Activated T-cell treated with anti-CD3 and anti-CD28 coated beads, Interleukin-2, amount 50 U/mL, for 48 hours (primary cell): Measurements from ENCODE around the gene NF1.
"Not testable (repeated sequence)": the region's sequence is repeated elsewhere in the genome, so short reads cannot be mapped to it uniquely, and the experiment has no call there.

Source experiments
- DNase-seq, 2 experiments: peaks; one replicate each; pipeline ENCODE4 v3.0.0-alpha.2; 2020

Gene NF1

DNA sequence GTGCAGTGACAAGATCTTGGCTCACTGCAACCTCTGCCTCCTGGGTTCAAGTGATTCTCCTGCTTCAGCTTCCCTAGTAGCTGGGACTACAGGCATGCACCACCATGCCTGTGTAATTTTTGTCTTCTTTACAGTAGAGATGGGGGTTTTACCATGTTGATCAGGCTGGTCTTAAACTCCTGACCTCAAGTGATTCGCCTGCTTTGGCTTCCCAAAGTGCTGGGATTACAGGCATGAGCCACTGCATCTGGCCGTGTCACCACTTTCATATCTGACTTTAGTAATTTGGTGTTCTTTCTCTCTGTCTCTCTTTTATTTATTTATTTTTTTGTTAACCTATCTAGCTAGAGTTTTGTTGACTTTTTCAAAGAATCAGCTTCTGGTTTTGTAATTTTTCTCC lies 103.9 kb downstream of the NF1 start:
- not testable (repeated sequence) for DNase-seq

DNA sequence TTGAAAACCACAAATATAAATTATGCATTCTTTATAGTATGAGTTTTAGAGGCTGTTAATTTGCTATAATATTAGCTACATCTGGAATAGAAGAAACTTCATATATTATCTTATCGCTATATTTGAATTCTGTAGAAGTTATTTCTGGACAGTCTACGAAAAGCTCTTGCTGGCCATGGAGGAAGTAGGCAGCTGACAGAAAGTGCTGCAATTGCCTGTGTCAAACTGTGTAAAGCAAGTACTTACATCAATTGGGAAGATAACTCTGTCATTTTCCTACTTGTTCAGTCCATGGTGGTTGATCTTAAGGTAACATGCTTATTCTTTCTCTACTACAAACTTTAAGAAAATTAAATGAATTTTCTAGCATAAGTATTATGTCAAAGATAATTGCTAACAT lies 105.5 kb downstream of the NF1 start:
- no peak for DNase-seq

DNA sequence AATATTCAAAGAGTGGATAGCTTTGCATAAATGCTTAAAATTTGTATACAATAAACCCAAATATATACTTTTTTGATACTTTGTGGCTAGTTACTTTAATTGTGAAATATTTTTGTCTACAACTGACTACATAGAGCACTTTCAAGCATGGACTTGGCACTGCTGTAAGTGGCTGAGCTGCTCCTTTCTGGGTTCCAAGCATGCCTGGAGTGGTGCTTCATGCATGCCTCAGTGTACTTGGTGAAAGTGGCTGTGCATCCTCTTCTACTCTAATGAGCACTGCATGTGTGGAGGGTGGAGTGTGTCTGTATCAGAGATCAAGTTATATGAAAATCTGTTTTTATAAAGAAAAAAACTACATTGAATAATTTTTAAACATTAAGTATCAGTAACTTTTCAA lies 108.2 kb downstream of the NF1 start:
- DNase-seq: no peak

DNA sequence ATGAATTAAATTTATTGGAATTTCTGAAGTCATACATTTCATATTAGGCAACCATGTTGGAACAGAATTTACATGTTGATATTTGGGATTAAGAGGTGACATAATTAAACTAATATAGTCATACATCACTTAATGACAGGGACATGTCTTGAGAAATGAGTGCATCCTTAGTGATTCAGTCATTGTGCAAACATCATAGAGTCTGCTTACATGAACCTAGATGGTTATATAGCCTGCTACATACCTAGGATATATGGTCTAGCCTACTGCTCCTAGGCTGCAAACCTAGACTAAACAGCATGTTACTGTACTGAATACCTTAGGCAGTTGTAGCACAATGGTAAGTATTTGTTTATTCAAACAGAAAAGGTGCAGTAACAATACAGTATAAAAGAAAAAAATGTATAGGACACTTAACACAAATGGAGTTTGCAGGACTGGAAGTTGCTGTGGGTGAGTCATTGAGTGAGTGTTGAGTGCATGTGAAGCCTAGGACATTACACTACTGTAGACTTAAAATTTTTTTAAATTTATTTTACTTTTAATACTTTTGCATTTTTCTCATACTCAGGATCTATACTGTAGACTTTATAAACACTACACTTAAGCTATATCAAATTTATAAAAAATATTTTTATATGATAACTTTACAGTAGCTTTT lies 116.7 kb downstream of the NF1 start:
- no peak for DNase-seq

DNA sequence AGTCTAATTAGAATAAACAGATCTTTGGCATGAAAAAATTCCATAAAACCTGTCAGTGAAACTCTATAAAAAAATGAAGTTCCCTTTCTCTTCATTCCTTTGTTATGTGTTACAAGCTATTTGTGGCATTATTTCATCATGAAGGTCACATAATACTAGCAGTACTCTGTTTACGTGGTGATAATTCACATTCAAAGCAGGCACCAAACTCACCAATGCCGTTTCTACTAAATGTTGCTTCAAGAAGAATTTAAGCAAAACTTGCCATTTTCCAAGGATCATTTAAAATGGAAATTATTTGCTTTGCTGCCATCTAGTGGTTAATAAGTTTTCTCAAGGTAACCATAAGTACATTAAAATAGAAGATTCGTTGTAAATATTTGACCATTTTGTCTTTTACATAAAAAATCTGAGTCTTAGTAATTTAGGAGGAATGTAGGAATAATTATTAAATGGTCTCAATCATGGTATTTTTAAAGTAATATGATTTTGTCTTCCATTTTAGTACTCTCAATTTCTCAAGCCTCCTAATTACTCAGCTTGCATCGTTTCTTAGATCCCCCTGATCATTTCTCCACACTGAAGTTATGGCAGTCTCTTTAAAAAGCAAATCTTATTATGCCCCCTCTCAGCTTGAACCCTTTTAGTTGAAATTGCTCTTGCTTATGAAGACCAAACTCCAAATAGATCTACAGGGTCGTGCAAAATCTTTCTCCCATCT lies 121.4 kb downstream of the NF1 start:
- no peak for DNase-seq

DNA sequence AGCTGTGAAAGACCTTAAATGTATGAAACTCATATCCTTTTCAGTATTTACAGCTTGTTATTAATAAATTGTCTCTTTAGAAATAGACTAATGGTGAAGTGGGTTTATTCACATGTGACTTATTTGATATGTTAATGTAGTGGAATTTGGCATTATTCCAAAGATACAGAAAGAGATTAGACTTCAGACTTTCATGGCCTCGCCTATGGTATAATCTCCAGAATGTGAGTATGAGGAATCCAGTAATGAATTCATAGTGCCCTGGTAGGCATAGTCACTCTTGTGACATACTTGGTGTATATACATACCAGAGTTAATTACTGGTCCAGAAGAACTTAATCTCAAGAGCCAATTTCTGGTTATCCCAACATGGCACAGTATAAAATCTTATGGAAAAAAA lies 129.6 kb downstream of the NF1 start:
- DNase-seq: no peak

DNA sequence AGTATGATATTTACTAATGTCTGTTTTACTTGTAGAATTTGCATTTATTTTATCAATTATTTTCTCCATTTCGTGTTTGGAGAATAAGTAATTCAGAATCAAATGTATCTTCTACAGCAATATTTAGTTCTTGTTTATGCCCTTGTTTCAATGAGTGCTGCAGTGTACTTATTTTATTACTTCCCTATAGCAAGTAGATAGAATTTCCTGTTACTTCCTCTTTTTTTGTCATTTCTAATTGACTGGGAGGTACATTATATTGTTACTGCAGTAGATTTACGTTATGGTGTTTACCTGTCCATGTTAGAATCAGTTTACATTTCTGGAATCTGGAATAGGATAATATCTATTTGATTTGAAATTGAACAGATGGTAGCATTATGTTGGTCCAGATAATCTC lies 131.1 kb downstream of the NF1 start:
- no peak for DNase-seq

DNA sequence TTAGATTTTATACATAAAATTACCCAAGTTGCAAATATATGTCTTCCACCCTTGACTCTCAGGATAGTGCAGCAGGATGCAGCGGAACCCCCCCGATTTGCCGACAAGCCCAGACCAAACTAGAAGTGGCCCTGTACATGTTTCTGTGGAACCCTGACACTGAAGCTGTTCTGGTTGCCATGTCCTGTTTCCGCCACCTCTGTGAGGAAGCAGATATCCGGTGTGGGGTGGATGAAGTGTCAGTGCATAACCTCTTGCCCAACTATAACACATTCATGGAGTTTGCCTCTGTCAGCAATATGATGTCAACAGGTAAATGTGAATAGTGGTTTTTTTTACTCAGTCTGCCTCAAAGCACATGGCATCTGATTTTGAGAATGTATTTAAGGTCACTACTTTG lies 131.6 kb downstream of the NF1 start:
- no peak for DNase-seq

DNA sequence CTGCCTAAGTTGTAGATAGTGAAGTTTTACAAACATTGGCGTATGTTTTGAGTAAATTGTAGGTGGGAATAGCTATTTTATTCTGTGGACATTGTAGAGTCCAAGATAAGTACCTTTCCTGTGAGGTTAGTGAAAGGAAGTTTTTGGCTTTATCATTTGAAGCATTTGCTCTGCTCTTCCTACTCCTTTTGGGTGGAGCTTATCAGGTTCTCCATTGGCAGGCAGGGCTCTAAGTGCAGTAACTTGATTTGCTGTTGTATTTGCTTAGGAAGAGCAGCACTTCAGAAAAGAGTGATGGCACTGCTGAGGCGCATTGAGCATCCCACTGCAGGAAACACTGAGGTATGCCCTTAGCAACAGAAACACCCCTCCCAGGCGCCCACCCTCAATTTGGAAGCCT lies 132.2 kb downstream of the NF1 start:
- DNase-seq: no peak

DNA sequence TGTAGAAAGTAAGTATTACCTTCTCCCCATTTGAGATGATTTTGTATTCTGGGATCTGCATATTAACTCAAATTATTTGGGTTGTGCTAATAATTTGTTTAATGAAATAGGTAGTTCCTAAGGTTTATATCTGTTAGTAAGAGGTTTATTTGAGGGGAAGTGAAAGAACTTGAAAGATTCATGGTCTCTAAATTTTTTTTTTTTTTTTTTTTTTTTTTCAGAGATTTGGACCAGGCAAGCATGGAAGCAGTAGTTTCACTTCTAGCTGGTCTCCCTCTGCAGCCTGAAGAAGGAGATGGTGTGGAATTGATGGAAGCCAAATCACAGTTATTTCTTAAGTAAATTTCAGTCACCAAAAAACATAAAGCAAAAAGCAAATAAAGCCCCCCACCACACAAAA lies 137.1 kb downstream of the NF1 start:
- no peak for DNase-seq

DNA sequence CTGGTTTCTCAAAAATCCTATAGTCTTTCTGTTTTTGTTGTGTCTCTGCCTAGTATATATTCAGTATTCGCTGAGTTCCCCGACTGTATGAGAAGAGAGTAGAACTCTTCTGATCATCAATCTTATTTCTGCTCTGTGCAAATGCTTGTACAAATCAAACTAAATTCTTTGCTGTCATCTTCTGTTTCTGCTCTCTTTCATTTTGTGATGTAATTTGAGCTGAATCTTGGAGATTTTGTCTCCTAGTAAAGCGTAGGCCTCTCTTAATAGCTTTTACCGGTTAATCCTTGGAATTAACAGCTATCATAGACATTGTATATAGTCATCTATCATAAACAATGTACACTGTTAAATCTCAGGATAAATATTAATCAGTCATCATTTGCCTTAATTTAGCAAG lies 140.3 kb downstream of the NF1 start:
- DNase-seq: no peak

DNA sequence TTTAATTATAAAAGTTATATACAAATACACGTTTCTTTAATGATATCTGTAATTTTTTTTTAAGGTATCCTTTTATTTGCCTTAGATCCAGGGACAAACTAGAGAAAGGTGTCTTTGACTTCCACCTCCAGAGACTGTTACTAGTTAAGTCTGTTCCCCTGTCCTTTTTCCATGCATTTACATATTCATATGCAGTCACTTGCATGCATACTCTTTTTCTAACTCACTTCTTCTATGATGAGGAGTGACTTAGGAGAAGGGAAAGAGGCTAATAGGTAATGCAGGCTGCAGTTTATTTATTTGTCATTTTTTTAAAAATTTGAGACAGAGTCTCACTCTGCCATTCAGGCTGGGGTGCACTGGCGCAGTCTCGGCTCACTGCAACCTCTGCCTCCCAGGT lies 141.4 kb downstream of the NF1 start:
- no peak for DNase-seq

DNA sequence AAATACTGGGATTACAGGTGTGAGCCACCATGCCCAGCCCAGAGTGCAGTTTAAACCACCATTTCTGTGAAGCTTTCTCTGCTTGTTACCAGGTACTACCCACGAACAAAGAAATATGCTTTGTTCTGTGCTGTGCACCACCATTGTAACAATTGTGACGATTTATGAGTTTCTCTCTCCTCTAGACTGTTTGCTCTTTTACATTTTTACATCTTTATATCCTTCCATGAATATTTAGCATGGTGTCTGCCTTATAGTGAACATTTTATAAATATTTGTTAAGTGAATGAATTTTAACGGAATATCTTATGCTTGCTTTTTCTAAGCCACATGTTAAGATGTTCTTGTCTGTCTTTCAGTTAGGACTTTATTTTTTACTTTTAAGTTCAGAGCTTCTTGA lies 141.9 kb downstream of the NF1 start:
- DNase-seq: no peak

DNA sequence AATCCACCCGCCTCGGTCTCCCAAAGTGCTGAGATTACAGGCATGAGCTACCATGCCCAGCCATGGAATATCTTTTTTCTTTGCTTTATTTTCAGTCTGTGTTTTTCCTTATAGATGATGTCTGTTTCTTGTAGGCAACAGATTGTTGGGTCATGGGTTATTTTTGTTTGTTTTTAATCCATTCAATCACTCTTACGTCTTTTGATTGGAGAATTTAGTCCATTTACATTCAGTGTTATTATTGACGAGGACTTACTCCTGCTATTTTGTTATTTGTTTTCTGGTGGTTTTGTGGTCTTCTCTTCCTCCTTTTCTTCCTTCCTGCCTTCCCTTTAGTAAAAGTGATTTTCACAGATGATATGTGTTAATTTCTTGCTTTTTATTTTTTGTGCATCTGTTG lies 146.3 kb downstream of the NF1 start:
- no peak for DNase-seq

DNA sequence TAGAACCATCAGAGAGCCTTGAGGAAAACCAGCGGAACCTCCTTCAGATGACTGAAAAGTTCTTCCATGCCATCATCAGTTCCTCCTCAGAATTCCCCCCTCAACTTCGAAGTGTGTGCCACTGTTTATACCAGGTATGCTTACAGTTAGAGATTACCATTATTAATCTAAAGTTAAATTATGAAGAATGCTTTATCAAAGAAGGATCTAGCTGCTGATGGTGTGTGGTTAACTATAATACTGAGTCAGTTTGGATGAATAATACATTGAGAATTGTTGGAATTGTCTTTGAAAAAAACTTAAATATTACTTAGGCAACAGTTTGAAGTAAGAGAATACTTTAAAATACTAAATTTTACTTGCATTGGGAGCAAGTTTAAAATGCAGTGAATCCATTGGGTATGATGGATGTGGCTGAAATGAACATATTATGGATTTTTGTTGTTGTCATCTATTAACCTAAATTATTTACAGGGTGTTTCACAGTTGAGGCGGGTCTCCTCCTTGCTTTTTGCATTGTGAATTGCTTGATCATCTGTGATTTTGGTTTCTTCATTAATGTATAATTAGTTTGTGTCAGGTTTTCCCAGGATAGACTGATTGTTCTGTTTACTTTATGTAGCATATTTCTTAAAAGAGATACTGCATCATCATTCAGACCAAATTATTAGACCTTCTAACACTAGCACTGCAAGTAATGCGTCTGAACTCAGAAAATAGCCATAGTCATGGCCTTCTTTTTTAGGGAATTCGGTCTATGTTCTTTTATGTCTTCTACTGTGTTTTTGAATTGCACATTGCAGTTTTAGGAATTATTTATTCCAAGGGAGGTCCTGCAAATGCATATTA lies 154.4 kb downstream of the NF1 start:
- no peak for DNase-seq

DNA sequence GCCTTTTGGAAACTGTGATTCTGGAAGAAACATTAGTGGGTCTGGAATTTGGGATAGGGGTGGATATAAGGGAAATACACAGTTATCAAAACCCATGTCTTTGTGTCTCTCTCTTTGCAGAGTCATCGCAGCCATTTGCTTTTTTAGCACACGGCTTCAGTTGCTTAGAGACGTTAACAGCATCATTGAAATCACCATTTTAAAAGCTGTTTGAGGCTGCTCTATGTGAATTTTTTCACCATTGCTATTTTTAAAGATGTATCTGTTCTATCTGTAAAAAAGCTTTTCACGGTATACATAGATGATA lies 155.0 kb downstream of the NF1 start:
- DNase-seq: no peak

DNA sequence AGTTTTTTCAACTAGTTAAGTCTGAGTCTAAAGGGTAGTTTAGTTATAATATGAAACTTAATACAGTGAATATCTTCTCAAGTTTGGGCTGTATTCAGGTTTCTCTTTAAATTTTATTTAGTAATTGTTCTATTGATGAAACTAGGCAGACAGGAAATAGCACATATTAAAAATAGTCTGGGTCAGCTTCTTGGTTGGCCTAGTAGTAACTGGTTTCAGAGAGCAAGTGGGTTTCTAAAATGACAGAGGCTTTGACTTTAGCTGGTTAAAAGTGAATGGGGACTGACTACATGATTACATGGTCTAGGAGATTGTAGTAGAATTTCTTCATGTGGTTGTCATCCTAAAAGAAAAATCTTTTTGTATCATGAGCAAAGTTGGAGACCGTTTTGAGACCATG lies 155.5 kb downstream of the NF1 start:
- no peak for DNase-seq

DNA sequence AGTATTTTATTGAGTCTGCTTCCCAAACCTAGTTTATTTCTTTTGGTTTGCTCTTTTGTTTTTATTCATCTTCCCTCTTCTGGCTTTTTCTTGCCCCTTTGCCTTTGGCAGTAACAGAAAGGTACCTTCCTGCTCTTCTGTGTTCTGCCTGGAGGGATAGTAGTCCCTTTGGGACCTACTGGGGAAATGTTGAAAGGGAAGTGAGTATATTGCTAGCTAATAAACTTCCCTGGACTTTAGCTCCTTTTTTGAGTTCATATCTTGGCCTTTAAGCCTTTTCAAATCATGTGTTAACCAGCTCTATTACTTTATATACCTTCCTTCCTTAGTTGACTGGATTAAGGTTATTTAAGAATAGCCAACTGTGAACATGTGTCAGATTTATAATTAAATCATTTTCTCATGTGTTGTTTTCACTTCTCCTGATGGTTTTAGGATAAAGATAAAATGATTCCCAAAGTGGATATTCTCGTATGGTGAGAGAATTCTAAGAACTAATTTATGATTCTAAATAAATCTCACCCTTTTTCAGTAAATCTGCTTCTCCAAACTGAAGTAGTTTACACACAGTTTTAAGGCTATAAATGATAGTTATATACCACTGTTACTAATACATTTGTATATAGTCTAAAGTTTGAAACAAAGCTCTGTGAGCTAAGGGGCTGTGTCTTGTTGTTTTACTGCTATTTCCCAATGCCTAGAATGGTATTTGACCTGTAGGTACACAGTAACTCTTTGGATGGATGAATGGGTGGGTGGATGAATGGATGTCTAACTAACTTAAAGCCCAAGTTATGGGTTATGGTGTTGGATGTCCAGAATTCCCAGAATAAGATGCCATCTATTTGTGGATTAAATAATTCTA lies 156.6 kb downstream of the NF1 start:
- DNase-seq: no peak

DNA sequence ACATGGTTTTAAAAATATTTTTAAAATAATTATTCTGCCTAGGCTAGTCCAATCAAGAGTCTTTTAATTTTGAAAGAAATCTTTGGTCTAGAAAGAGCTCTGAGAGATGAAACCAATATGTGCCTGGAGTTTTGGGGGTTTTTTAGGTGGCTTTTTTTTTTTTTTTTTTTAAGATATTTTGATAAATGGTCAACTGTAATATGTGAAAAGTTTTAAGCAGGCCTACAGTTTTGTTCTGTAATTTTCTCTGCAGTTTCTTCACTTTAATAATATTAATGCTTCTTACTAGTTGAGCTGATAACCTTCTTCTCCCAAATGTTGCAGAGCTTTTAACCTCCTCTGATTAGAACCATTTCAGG lies 157.2 kb downstream of the NF1 start:
- no peak for DNase-seq

DNA sequence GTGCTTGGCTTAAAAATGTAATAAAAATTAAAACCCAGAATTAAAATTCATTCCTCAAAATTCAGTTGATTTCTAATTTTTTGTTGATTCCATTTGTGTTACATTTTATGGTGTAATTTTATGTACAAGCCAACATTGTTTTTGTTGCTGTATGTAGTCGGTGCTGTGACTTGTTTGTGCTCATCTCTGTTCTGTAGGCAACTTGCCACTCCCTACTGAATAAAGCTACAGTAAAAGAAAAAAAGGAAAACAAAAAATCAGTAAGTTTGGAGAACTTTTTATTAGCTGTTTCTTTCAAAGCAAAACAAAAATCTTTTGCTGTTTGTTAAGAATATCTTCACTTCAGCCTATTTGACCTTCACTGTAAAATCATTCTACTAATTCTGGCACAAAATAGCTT lies 158.0 kb downstream of the NF1 start:
- no peak for DNase-seq

DNA sequence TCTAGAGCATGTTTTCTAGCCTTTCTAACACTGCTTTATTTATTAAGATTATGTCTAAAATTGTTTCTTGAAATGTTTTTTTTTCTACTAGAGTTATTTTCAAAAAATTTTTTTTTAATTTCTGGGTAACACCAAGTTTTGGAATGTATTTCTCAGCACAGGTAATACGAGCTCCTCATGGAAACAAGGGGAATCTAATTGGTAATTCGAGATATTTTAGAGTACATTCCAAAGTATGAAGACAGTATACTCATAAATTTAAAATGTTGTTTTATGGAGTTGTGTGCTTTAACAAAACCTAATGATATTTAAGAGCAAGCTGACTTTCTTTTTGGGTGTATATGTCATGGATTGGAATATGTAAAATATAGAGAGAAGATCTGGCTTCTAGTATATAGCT lies 159.9 kb downstream of the NF1 start:
- DNase-seq: no peak

DNA sequence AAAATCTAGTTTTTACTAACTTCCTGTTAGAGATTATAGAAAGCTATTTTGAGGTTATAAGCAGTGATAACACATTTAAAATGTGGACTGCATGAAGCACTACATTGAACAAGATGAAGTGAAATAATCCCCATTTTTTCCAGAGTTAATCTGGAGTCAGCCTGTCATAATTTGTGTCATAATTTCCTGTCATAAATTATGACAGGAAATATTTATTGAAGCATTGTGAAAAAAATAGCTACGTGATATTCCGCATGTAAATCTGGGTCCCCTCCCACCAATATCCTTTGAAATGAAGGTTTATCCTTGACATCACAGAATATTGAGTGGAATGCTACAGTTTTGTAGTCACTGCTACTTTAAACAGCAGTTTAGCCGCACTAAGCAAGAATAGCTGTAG lies 162.2 kb downstream of the NF1 start:
- no peak for DNase-seq

DNA sequence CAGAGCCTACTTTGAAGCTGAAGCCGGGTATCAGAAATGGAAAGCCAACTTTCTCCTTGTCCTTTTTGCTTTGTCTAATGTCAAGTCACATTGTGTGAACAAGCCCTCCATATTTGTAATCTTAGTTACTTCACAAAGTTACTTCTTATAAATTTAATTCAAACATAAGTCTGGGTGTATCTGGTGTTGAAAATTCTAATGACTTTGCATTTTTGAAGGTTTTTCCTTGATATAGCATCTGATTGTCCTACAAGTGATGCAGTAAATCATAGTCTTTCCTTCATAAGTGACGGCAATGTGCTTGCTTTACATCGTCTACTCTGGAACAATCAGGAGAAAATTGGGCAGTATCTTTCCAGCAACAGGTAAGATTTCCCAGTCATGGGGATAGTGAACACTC lies 165.4 kb downstream of the NF1 start:
- no peak for DNase-seq

DNA sequence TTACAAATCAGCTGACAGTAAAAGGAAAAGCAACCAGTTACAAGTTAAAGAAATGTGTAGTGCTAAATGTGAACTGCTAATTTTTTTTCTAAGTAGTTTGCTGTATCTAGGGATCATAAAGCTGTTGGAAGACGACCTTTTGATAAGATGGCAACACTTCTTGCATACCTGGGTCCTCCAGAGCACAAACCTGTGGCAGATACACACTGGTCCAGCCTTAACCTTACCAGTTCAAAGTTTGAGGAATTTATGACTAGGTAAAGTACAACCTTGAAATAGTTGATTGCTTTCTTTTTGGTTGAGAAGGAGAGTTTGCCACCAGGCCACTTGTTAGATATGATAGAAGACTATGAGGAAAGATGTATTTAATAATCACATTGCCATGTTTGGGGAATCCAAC lies 166.8 kb downstream of the NF1 start:
- no peak for DNase-seq
